Skin epidermis (tissue), 12 donors: ENCODE measurements around the gene CAT.

Experiments used
- H3K27ac ChIP-seq, 21 experiments: fragments of 200-600 bp; sonication (generic) in 11 of 21; one replicate each; pipeline ENCODE4 v1.5.0; 2020; ENCODE audit warnings: mild to moderate bottlenecking in 3 of 21, inconsistent platforms in 2 of 21, moderate library complexity in 2 of 21
- H3K4me3 ChIP-seq, 7 experiments: fragments of 200-600 bp; sonication (generic) in 2 of 7; one replicate each; pipeline ENCODE4 v1.5.0; 2020; ENCODE audit warnings: inconsistent platforms in 2 of 7, mild to moderate bottlenecking in 2 of 7, moderate library complexity in 1 of 7

The CAT gene

GRCh38 chr11:34513682-34514449 lies 75.1 kb downstream of the CAT start, which contains the start of gene ELF5:
TSS of gene ELF5 (minus strand) at chr11:34513794. CDS start at chr11:34505749, 8,045 bp downstream.
- no peak within 1 kb of the TSS for H3K27ac ChIP-seq
- no peak within 1 kb of the TSS for H3K4me3 ChIP-seq

DNA sequence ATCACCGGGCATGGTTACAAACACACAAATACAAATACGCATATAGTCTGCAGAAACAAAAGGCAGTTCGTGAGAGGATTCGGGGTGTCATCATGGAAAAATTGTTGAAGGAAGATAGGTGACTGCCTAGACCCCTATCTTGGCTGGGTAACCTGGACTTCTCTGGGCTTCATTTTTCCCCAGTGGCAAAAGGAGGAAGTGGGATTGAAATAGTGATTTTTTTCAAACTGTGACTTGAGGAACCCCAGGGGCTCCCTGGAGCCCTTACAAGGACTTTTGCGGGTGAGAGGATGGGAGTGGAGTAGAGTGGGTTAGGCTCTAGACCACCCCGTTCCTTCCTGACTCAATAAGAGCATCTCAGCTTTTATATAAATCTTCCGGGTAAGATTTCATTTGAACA lies 75.9 kb downstream of the CAT start:
- no peak overlapping the region for H3K4me3 ChIP-seq
- no peak overlapping the region for H3K27ac ChIP-seq

DNA sequence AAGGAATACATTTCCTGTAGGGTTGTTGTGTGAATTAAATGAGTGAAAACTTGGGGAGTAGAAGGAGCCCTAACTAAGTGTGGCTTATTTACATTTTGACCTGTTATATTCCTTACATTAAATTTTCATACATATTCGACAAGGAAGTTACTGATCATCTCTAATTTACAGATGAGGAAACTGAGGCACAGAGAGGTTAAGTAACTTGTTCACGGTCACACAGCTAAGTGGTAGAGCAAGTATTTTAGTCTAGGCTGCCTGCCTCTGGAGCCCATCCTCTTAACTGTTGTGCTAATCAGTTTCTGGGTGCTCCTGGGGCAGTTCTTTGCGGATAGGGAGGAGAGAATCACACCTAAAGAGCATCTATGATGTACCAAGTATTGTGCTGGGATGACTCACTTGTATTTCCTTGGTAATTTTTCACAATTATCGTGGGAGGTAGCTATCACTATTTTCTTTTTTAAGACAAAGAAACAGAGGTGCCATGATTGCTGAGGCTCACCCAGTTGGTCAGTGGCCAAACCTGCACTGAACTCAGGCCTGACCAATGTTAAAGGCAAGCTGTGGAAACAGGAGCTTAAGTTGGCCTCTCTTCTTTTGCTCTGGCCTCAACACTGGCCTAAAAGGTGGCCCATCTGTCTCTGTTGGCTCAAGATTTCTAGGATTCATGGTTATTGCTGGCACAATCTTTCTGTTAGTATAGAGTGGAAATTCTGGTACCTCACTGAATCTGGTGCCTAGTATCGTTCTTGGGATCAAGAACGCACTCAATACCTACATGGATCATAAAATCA lies 77.7 kb downstream of the CAT start:
- Histone ChIP-seq H3K4me3 (no peak overlapping the region), H3K27ac (no peak overlapping the region)

DNA sequence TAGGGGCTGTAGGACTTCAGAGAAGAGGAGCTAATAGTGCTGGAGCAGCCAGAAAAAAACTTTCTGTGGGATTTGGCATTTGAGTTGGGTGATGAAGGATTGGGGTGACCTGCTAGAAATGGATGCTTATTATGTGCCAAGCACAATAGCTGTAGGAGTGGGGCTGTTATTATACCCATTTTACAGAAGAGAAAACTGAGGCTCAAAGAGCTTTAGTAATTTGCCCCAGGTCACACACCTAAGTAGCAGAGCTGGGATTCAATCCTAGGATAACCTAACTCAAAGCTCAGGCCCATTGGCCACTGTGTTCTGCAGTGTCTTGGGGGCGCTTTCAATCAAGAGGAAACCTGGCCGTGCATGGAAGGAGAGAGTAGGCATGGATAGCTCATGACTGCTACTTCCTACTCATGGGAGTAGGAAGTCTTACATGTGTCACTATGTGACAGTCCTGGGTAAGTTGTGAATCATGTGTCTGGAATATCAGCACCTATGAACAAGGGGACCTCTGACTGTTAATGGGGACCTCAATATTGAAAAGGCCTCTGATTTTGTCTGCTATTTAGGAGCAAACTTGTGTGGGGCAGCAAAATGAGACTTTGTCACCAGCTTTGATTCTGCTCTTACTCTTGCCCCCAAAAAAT lies 81.0 kb downstream of the CAT start:
- Histone ChIP-seq H3K27ac (no peak overlapping the region), H3K4me3 (no peak overlapping the region)

DNA sequence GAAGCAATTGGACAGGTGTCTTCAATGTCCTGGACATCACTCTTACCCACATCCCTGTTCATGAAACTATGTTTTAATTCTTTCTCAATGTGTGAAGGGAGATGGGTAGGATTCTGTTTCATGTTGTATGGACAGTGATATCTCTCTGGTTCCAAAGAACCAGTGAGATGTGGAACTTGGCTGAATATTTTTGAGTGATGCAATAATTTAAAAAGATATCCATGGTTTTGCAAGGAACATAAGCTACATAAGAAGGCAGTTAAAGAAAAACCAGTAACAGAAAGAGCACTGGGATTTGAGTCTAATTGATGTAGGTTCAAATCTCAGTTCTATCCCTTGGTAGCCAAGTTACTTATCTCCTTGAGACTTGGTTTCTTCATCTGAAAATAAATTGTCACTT lies 82.5 kb downstream of the CAT start:
- no peak overlapping the region for H3K27ac ChIP-seq
- H3K4me3 ChIP-seq: no peak overlapping the region
